HG03064 (cell line): ENCODE data around the gene RAMAC.
A peak's percentile ranks its signal among the peaks of the same experiment; 100 is the strongest.
"Not testable (repeated sequence)": the region's sequence is repeated elsewhere in the genome, so short reads cannot be mapped to it uniquely, and the experiment has no call there.

ENCODE experiments used
- ATAC-seq: cut with Tn5 transposase; IDR thresholded peaks from one replicate; pipeline ENCODE4 v1.9.1; 2021; ENCODE audit warnings: low read depth; ENCODE audit not compliant: unreplicated experiment

Gene RAMAC

DNA sequence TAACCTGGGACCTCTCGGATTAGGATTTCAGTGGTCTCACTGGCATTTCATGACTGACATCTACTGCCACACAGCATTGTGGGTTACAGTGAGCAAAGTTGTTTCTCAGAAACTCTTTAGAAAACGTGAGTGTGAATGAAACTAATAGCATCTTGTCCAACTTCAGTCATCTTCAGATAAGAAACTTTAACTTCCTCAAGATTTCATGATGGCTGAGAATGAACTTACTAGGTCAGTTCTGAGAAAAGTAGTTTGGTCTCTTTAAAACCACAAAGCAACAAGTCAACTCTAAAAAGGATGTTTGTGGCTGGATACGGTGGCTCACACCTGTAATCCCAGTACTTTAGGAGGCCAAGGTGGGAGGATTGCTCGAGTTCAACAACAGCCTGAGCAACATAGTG, 19.3 kb upstream of the RAMAC start:
- ATAC-seq: peak; percentile 85

DNA sequence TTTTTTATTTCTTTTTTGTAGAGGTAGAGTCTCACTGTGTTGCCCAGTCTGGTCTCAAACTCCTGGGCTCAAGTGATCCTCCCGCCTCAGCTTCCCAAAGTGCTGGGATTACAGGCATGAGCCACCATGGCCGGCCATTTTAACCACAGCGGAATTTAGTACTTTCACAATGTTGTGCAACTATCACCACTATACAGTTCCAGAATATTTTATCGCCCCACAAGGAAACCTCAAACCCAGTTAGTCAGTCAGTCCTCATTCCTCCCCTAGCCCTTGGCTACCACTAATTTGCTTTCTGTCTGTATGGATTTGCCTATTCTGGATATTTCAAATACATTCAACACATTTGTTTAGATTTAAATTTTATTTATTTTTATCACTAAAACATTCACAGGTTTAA, 17.9 kb upstream of the RAMAC start:
- ATAC-seq: no peak

GRCh38 chr15:82969353-82969752, 16.7 kb upstream of the RAMAC start:
- ATAC-seq: no peak

DNA sequence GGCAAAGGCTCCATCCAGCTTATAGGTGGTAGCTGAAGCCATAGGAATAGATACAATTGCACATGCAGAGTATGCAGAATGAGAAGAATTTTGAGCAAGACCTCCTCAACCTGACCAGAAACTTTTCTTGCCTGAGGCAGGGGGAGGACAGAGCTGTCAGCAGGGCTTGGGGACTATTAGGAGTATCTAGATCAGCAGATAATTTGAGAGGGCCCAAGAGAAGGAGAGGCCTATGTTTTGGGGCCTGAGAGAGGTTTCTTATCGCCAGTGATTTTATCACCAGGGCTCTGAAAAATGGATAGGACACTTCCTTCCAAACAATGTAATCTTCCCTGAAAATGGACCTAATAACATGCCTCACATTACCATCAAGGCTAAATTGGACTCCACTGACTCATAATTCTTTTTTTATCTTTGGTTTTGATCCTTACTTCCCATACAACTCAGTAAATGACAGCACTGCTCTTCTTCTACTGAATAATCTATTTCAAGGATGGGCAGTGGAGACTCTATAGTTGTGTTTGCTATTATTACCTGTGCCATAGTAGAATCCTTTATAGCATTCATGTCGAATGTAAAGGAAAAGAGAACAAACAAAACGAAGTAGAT, 15.8 kb upstream of the RAMAC start:
- no peak for ATAC-seq

DNA sequence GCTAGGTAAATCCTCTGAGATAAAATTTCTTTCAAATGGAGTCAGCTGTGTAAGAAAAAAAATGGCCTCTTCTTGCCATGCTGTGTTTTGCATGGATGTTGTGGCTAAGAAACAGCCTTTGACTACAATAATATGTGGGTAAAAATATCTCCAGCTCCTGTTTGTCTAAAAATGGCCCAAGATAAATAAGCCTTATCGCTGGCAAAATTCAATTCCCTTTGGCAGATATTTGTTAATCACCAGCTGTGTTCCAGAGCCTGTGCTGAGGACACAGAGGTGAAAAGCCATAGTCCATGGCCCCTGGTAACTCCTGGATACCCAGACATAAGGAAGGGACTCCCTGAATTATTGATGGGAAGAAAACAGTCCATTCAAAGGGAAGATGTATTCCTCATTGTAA, 15.3 kb upstream of the RAMAC start:
- no peak for ATAC-seq

GRCh38 chr15:82971218-82971984, 14.6 kb upstream of the RAMAC start:
- no peak for ATAC-seq

- ATAC-seq: no peak
Measured at GRCh38 chr15:82972990-82973389, 13.0 kb upstream of the RAMAC start.

DNA sequence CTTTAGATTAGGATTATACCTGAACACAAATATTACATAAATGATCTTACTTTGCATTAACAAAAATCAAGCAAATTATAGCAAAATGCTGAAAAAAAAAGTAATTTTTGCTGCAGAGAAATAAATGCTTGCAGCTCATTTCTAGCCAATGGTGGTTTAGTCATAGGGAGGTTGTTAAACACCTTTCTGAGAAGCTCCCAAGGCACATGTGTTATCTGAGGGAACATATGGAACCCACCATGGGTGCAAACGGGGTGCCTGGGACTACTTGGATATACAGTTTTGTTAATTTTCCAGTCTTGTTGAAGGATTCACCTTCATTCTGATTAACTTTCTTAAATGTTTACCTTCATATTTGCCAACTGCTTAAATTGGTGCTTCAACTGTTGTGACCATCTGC, 8.9 kb upstream of the RAMAC start:
- ATAC-seq: no peak

GRCh38 chr15:82978438-82978837, 7.6 kb upstream of the RAMAC start:
- ATAC-seq: no peak

DNA sequence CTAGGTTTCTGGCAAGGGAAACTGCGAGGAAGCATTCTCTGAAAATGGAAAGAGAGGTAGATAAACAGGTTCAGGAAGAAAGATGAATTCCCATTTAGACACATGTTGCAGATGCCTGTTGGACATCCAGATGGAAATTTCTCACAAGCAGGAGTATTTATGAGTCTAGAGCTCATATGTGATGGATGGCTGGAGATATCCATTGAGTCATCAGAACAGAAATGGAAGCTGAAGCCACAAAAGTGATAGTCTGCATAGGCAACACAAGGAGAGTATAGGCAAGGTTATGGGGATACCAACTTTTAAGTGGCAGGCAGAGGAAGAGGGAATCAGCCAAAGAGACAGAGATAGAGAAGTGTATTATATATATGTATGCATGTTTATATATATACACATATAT, 6.3 kb upstream of the RAMAC start:
- ATAC-seq: no peak

- no peak for ATAC-seq
Measured at GRCh38 chr15:82980981-82981380, 5.0 kb upstream of the RAMAC start.

DNA sequence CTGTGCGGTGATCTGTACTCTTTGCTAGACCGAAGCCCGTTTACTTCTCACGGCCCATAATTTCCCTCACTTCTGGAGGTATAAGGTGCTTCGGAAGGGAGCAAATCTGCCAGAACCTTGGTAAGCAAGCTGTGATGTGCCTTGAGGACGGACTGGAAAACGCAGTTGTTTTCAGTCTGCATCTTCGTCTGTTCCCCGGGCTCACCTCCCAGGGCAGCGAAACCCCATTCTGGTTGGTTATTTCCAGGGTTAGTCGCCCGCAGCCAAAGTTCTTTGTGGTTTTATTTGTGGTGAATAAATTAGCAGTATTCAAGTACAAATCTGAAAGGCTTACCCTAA, 401 bp downstream of the RAMAC start:
- peak; percentile 8 for ATAC-seq

DNA sequence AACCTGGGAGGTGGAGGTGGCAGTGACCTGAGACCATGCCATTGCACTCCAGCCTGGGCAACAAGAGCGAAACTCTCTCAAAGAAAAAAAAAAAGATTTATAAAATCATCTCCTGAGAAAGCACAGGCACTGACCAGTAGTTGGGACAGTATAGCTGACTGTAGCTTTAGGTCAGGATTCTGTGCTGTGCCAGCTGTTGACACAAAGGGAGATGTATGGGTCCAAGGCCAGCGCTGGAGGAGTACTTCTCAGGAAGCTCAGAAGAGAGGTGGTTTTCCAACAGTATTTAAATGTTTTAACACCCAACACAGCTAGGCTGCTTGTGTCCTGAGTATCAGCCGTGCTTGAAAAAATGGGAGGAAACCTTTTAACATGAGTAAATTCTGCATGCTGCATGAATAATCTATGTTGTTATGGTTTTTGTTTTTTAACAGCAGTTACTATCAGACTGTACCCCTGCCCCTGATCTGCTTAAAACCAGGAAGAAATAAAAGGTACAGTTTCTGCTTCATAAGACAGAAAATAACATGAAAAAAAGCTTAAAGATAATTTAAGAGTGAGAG, 6.5 kb downstream of the RAMAC start:
- ATAC-seq: no peak

GRCh38 chr15:82993144-82993543, 7.1 kb downstream of the RAMAC start:
- no peak for ATAC-seq

- no peak for ATAC-seq
Measured at GRCh38 chr15:82995076-82995475, 9.1 kb downstream of the RAMAC start.

DNA sequence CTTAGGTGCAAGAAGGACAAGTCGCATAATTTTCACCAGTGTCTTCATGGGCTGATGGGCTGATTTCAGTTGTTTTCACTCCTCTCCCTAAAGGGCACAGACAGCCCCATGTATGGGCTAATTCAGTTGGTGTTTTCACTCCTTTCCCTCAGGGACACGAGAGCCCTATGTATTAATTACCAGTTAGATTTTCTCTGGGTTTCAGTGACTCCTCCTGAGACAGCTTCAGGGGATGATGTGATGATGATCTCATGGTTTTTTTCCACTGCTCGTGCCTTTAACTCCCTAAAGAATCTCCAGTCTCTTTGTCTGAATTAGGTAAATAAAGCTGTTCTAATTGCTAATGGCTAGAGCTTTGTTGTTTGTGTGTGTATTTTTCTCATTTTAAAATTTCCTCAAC, 9.9 kb downstream of the RAMAC start:
- ATAC-seq: no peak

GRCh38 chr15:82999426-82999825, 13.4 kb downstream of the RAMAC start:
- ATAC-seq: no peak

DNA sequence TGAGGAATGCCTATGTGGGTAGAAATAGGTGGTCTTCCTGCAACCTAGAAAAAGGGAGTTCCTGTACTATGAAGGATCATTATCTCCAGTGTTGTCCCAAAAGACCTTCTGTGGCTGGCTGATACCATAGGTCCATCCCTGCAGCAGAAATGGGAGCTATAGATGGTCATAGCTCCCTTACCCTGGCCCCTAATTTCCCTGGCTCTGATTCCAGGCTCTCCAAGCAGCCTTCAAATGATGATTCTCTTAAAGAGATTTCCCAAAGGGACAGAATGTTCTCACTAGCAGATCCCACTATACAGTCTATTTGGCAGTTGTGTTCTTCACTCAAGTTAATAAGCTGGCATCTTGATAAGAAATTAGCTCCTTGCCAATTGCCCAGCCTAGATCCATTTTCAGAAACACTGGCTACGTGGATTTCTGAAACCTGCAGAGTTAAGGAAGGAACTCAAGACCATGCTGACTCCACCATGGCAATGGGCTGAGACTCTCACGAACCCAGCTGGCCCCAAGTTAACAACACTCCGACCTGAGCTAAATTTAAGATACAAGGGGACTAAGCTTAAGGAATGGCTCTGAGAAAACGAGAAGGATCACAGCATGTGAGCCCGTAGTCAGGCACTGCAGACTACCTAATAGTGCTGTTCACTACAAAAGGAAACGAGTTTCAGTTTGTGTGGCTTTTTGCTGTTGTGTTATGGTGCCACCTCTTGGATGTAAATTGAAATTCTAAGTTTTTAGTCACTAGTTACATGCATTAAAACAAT, 14.1 kb downstream of the RAMAC start:
- ATAC-seq: no peak

DNA sequence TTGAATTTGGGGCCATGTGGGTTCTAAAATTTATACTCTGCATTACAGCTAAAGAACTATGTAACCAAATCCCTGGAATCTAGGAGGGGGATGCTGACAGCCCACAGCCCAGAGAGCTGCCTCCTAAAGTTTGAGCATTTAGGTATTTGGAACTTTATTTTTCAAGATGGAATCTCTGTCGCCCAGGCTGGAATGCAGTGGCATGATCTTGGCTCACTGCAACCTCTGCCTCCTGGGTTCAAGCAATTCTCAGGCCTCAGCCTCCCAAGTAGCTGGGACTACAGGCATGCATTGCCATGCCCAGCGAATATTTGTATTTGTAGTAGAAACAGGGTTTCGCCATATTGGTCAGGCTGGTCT, 14.6 kb downstream of the RAMAC start:
- not testable (repeated sequence) for ATAC-seq

DNA sequence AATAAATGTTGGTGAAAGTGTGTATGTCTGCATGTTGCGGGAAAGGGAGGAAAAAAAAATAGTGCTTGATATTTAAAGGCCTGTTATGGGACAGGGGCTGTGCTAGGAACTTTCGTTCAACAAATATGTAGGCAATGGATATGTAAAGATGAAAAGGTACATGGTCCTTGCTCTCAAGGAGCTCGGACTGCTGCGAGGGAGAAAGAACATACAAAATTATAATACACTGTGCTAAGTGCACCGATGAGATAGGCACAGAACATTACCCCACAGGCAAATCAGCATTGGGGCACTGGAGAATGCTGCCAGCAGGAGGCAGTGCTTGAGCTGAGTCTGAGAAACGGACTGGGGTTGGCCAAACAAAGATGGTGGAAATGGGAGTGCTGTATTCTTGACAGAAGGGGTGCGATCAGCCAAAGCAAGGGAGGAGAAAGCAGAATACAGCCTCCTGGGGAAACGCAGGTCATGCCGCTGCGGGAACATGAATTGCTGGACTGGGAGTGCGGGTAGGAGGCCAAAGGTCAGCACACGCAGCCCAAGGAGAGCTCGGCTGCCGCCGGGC, 24.8 kb downstream of the RAMAC start:
- ATAC-seq: peak; percentile 57
